Heart left ventricle (tissue), 16 donors: ENCODE results near the gene SCUBE3. TPM values are rescaled to one million over a fixed set of nuclear protein-coding genes. Genes with fewer than 3 reads are reported as not detected.

Experiments
- ATAC-seq, 4 donors: fragments of 200-7000 bp; cut with Tn5 transposase; one replicate each; pipeline ENCODE4 v1.9.1; 2020 to 2022; ENCODE audit warnings: moderate library complexity in 4 of 4, mild to moderate bottlenecking in 3 of 4, moderate number of reproducible peaks in 1 of 4
- DNase-seq, 5 donors: peaks; one replicate each; pipeline ENCODE4 v3.0.0-alpha.2; 2020
- H3K27ac ChIP-seq, 12 donors: fragments of 200-600 bp; sonication (generic) in 4 of 12; one replicate each; pipeline versions ENCODE4 v1.5.0 to v1.8.0; 2016 to 2022; ENCODE audit warnings: mild to moderate bottlenecking in 2 of 12
- H3K27me3 ChIP-seq, 9 donors: fragments of 200-600 bp; sonication (generic) in 2 of 9; one replicate each; pipeline versions ENCODE4 v1.5.1 to v1.8.0; 2016 to 2022; ENCODE audit warnings: mild to moderate bottlenecking in 3 of 9
- H3K36me3 ChIP-seq, 9 donors: fragments of 200-600 bp; sonication (generic) in 2 of 9; one replicate each; pipeline versions ENCODE4 v1.5.0 to v1.8.0; 2018 to 2022; ENCODE audit warnings: mild to moderate bottlenecking in 2 of 9
- H3K4me1 ChIP-seq, 12 donors: fragments of 200-600 bp; sonication (generic) in 4 of 12; one replicate each; pipeline versions ENCODE4 v1.5.0 to v1.8.0; 2016 to 2022; ENCODE audit warnings: mild to moderate bottlenecking in 3 of 12
- H3K4me3 ChIP-seq, 12 donors: fragments of 200-600 bp; sonication (generic) in 4 of 12; one replicate each; pipeline versions ENCODE4 v1.5.0 to v1.8.0; 2017 to 2022; ENCODE audit warnings: mild to moderate bottlenecking in 9 of 12, moderate library complexity in 4 of 12
- H3K9me3 ChIP-seq, 12 donors: fragments of 200-600 bp; sonication (generic) in 4 of 12; one replicate each; pipeline versions ENCODE4 v1.5.0 to v1.8.0; 2016 to 2022; ENCODE audit warnings: mild to moderate bottlenecking in 1 of 12
- POLR2A ChIP-seq, 2 donors: fragments of 450-650 bp; IDR thresholded peaks; one replicate each; pipeline ENCODE4 v1.6.1; 2017; ENCODE audit warnings: antibody characterized with exemption in 2 of 2, mild to moderate bottlenecking in 2 of 2, moderate library complexity in 2 of 2
- WGBS, 4 donors: extraction: QIAGEN DNeasy Blood & Tissue Kit in 2 of 4; methylation state at CpG; one replicate each; pipeline versions ENCODE4 v1.1.5 to v1.1.7; 2013 to 2018; 5-methylcytosine and 5-hydroxymethylcytosine counted together
- intact Hi-C, 10 donors: fragments of 100-400 bp; cut with DNase I; formaldehyde crosslinking; loops; one replicate each; pipeline versions ENCODE4 v1.11.1 to v1.14.2; 2022
- polyA plus RNA-seq, 2 donors: library from polyadenylated mRNA; stranded (reverse); fragments of 200-250 nt; gene quantifications; one replicate each; pipeline ENCODE4 v1.2.3, GENCODE V29; 2013
- total RNA-seq, 9 donors: library from RNA; depleted of rRNA in 2 of 9; stranded (reverse); fragments of >200 nt in 2 of 9; fragmentation: NEBNext Ultra II Directional in 3 of 9; extraction: Animal tissue kit (Norgen Biotek cat#: 25700) in 3 of 9; gene quantifications; one replicate each; pipeline versions ENCODE4 v1.1.0 to v1.2.4, GENCODE V29; 2016 to 2023
- TF ChIP-seq, protein P1 (sequence below), 12 donors: fragments of 200-600 bp; sonication (generic) in 4 of 12; IDR thresholded peaks; one replicate each; pipeline versions ENCODE4 v1.5.0 to v1.8.0; 2018 to 2022; ENCODE audit warnings: antibody characterized with exemption in 12 of 12, mild to moderate bottlenecking in 5 of 12
- donor health status: ischemic (EF 13 %, LVEDD 7.1; RV severe dilation, severe dysfunction).
- donor health status: healthy with polysubstance abuse.
- donor health status: DM: no; HTN: yes; CAD: no.
- donor health status: DM: no; HTN: no; CAD: no.
- donor health status: ischemic (EF 25% LVEDD 6.9; RV normal size, moderate dysfunction).
- donor health status: ischemic (EF 25% LVEDD 5.7; RV mildly dilated, moderate dysfunction).
- donor health status: healthy.
- donor health status: DM: yes; HTN: yes; CAD: no.
- donor health status: ischemic (EF 35%, LVEDD 5.7; RV mildly dilated, moderate dysfunction).
- donor health status: nonischemic (EF 11% LVEDD 7.7; RV severe dilation, severe dysfunction).
- donor health status: DM: yes; HTN: yes; CAD: no.
- donor health status: PGD.
- donor health status: ischemic (EF 29% LVEDD 5.4; RV normal size, mild dysfunction).
- donor health status: nonischemic (EF 23%, LVEDD 6.1; RV moderate dilation, normal function).

Gene SCUBE3
- total and polyA plus RNA-seq, 11 donors: 0.61 to 18.7 (median 4.3) TPM

- H3K4me3 ChIP-seq: no peak overlapping the region
- H3K4me1 ChIP-seq: peaks cover 0 to 42% (median 22%) of the 10 kb centered on the region in 12 donors
- no peak for TF ChIP-seq POLR2A (IDR thresholded peaks at IDR 0.05)
- TF ChIP-seq, protein P1, sequence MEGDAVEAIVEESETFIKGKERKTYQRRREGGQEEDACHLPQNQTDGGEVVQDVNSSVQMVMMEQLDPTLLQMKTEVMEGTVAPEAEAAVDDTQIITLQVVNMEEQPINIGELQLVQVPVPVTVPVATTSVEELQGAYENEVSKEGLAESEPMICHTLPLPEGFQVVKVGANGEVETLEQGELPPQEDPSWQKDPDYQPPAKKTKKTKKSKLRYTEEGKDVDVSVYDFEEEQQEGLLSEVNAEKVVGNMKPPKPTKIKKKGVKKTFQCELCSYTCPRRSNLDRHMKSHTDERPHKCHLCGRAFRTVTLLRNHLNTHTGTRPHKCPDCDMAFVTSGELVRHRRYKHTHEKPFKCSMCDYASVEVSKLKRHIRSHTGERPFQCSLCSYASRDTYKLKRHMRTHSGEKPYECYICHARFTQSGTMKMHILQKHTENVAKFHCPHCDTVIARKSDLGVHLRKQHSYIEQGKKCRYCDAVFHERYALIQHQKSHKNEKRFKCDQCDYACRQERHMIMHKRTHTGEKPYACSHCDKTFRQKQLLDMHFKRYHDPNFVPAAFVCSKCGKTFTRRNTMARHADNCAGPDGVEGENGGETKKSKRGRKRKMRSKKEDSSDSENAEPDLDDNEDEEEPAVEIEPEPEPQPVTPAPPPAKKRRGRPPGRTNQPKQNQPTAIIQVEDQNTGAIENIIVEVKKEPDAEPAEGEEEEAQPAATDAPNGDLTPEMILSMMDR (IDR thresholded peaks at IDR 0.05): no peak
- 86 to 94% (median 90%) methylated on average over 5 of the region's 5 CpGs for WGBS, 4 donors
- DNase-seq (no peak), ATAC-seq (no peak)
- peaks cover 0 to 41% (median 31%) of the 10 kb centered on the region in 9 donors for H3K36me3 ChIP-seq
- no peak overlapping the region for H3K27ac ChIP-seq
- H3K9me3 ChIP-seq: no peaks in the 10 kb centered on the region
- intact Hi-C loops: loop anchor here in 8 of 10 donors (5.0 to 10.0 kb wide), 5 partner anchors 35 to 348 kb away; no protein-coding TSS in a partner anchor
- no peaks in the 10 kb centered on the region for H3K27me3 ChIP-seq
Observed at GRCh38 chr6:35242486-35242885, 28.7 kb downstream of the SCUBE3 start.

DNA sequence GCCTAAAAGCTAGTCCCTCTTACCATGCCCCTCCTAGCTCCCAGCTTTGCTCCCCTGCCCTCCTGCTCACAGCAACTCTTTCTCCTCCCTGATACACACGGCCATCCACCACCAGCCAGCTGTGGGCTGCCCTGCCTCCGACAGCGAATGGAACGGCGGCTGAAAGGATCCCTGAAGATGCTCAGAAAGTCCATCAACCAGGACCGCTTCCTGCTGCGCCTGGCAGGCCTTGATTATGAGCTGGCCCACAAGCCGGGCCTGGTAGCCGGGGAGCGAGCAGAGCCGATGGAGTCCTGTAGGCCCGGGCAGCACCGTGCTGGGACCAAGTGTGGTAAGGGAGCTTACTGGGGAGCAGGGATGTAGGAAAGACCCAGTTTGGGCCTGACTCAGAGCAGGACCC is 29.1 kb downstream of the SCUBE3 start:
- peaks cover 0 to 40% (median 19%) of the 10 kb centered on the region in 12 donors for H3K4me1 ChIP-seq
- no peak overlapping the region for H3K27ac ChIP-seq
- WGBS, 4 donors: 92 to 97% (median 94%) methylated on average over 10 to 13 of the region's 13 CpGs

GRCh38 chr6:35243386-35243958 is 29.7 kb downstream of the SCUBE3 start:
- H3K4me3 ChIP-seq: no peak overlapping the region
- H3K27me3 ChIP-seq: no peaks in the 10 kb centered on the region
- DNase-seq (no peak), ATAC-seq (no peak)
- 81 to 83% (median 83%) methylated on average over 10 to 17 of the region's 17 CpGs for WGBS, 4 donors
- H3K27ac ChIP-seq: no peak overlapping the region
- no peaks in the 10 kb centered on the region for H3K9me3 ChIP-seq
- H3K4me1 ChIP-seq: peaks cover 0 to 40% (median 17%) of the 10 kb centered on the region in 12 donors
- TF ChIP-seq, protein P1 (IDR thresholded peaks at IDR 0.05): no peak
- no peak for TF ChIP-seq POLR2A (IDR thresholded peaks at IDR 0.05)
- peaks cover 0 to 41% (median 31%) of the 10 kb centered on the region in 9 donors for H3K36me3 ChIP-seq
- intact Hi-C loops: loop anchor here in 8 of 10 donors (5.0 to 10.0 kb wide), 5 partner anchors 36 to 349 kb away; no protein-coding TSS in a partner anchor

More for the DNA sequence above, 29.1 kb downstream of the SCUBE3 start:
- Histone ChIP-seq H3K36me3 (peaks cover 0 to 41% (median 31%) of the 10 kb centered on the region in 9 donors), H3K27me3 (no peaks in the 10 kb centered on the region), H3K9me3 (no peaks in the 10 kb centered on the region), H3K4me3 (no peak overlapping the region)
- DNase-seq (no peak), ATAC-seq (no peak)
- TF ChIP-seq, protein P1 (IDR thresholded peaks at IDR 0.05): no peak
- TF ChIP-seq POLR2A (IDR thresholded peaks at IDR 0.05): no peak
- intact Hi-C loops: loop anchor here in 8 of 10 donors (5.0 to 10.0 kb wide), 5 partner anchors 36 to 348 kb away; no protein-coding TSS in a partner anchor

GRCh38 chr6:35244551-35244950 is 30.8 kb downstream of the SCUBE3 start:
- no peak for DNase-seq
- ATAC-seq: no peak
- Histone ChIP-seq H3K4me1 (peaks cover 0 to 40% (median 15%) of the 10 kb centered on the region in 12 donors), H3K9me3 (no peaks in the 10 kb centered on the region), H3K27ac (no peak overlapping the region), H3K4me3 (no peak overlapping the region), H3K36me3 (peaks cover 0 to 41% (median 31%) of the 10 kb centered on the region in 9 donors), H3K27me3 (no peaks in the 10 kb centered on the region)
- 92 to 97% (median 95%) methylated on average over 7 of the region's 7 CpGs for WGBS, 4 donors
- TF ChIP-seq, protein P1 (IDR thresholded peaks at IDR 0.05): no peak
- intact Hi-C loops: loop anchor here in 8 of 10 donors (5.0 to 10.0 kb wide), 5 partner anchors 37 to 350 kb away; no protein-coding TSS in a partner anchor
